HUES64 (cell line): ENCODE measurements around the gene L3HYPDH.
A peak's percentile ranks its signal among the peaks of the same experiment; 100 is the strongest.

Experiments
- H3K27ac ChIP-seq: 2 replicates; pipeline ENCODE4 v1.7.0; 2013; ENCODE audit warnings: low read depth, low read length, inconsistent platforms
- H3K27me3 ChIP-seq: 2 replicates; pipeline ENCODE4 v1.6.1; 2013; ENCODE audit warnings: mild to moderate bottlenecking, low read length; ENCODE audit not compliant: insufficient read depth
- H3K36me3 ChIP-seq: 2 replicates; pipeline ENCODE4 v1.6.1; 2013; ENCODE audit warnings: mild to moderate bottlenecking, low read length; ENCODE audit not compliant: insufficient read depth
- H3K4me1 ChIP-seq: 2 replicates; pipeline ENCODE4 v1.6.1; 2013; ENCODE audit warnings: mild to moderate bottlenecking, low read length, moderate library complexity; ENCODE audit not compliant: insufficient read depth
- H3K4me3 ChIP-seq: 2 replicates; pipeline ENCODE4 v1.5.1; 2013; ENCODE audit warnings: mild to moderate bottlenecking, low read length, moderate library complexity
- H3K9ac ChIP-seq: 2 replicates; pipeline ENCODE4 v1.6.1; 2013; ENCODE audit warnings: mild to moderate bottlenecking, low read depth, low read length
- H3K9me3 ChIP-seq: 2 replicates; pipeline ENCODE4 v1.6.1; 2013; ENCODE audit warnings: low read depth, low read length; ENCODE audit not compliant: insufficient read depth
- WGBS: fragments of 150-250, 120-280 bp; methylation state at CpG from one replicate; pipeline ENCODE4 v1.1.7; 2013; ENCODE audit warnings: missing lambda C conversion rate; 5-methylcytosine and 5-hydroxymethylcytosine counted together

The L3HYPDH gene

DNA sequence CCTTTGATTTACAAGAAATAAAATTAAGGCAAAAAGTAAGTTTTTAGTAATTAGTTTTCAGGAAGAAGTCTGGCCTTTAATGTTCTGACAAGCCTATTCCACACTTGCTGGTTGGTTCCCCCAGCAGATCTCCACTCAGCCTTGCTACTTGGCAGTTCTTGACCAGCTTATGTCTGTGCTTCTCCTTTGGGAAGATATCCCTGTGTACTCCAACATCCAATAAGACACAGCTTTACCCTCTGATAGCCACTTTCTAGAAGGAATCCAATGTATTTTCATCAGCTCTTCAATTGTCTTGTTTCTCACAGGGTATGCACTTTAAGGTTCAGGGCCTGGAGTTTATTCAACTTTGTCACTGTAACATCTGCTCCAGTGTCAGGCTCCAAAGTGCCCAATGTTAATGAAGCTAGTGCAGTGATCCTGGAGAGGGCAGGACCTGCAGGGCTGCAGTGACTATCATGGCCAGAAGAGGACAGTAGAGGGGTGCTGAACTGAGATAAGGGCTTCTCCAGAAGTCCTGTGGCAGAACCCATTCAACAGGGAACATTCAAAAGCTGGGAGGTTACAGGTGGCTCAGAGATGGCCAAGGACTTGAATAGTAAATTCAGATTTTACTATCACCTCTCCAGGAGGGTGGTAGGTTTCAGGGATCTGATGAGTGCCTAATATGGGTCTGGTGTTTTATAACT lies 23.0 kb upstream of the L3HYPDH start:
- Histone ChIP-seq H3K27me3 (no peaks in the 10 kb centered on the region), H3K4me1 (peaks cover 6% of the 10 kb centered on the region; the same call in 1 of the 2 replicates), H3K27ac (no peak overlapping the region), H3K9ac (no peak overlapping the region), H3K36me3 (peaks cover 23% of the 10 kb centered on the region), H3K9me3 (no peaks in the 10 kb centered on the region), H3K4me3 (no peak overlapping the region)

GRCh38 chr14:59503256-59503655 lies 19.0 kb upstream of the L3HYPDH start:
- WGBS: 90% methylated on average over 3 of the region's 4 CpGs
- Histone ChIP-seq H3K4me1 (0 out of 2 replicates have a peak, but pooled peaks cover 3% of the 10 kb centered on the region), H3K36me3 (peaks cover 61% of the 10 kb centered on the region), H3K27me3 (no peaks in the 10 kb centered on the region), H3K27ac (no peak overlapping the region), H3K4me3 (no peak overlapping the region), H3K9ac (no peak overlapping the region), H3K9me3 (no peaks in the 10 kb centered on the region)

- Histone ChIP-seq H3K9me3 (no peaks in the 10 kb centered on the region), H3K36me3 (peaks cover 84% of the 10 kb centered on the region), H3K27me3 (no peaks in the 10 kb centered on the region), H3K4me1 (no peaks in the 10 kb centered on the region), H3K9ac (no peak overlapping the region), H3K27ac (no peak overlapping the region), H3K4me3 (no peak overlapping the region)
- 98% methylated on average over 3 of the region's 3 CpGs for whole genome bisulfite sequencing
Observed at GRCh38 chr14:59500732-59501131, 16.5 kb upstream of the L3HYPDH start.

- H3K9me3 ChIP-seq: 0 out of 2 replicates have a peak, but pooled peaks cover 2% of the 10 kb centered on the region
- no peak overlapping the region for H3K27ac ChIP-seq
- WGBS: 87% methylated on average over 1 of the region's 1 CpG
- H3K27me3 ChIP-seq: no peaks in the 10 kb centered on the region
- no peaks in the 10 kb centered on the region for H3K4me1 ChIP-seq
- H3K9ac ChIP-seq: no peak overlapping the region
- peaks cover 95% of the 10 kb centered on the region for H3K36me3 ChIP-seq
- H3K4me3 ChIP-seq: no peak overlapping the region
Observed at GRCh38 chr14:59492384-59492783, 8.2 kb upstream of the L3HYPDH start.

GRCh38 chr14:59490756-59491155 lies 6.5 kb upstream of the L3HYPDH start:
- Histone ChIP-seq H3K4me3 (no peak overlapping the region), H3K9ac (no peak overlapping the region), H3K27ac (no peak overlapping the region), H3K27me3 (no peaks in the 10 kb centered on the region), H3K4me1 (no peaks in the 10 kb centered on the region), H3K9me3 (0 out of 2 replicates have a peak, but pooled peaks cover 2% of the 10 kb centered on the region), H3K36me3 (peaks cover 83% of the 10 kb centered on the region)
- 92% methylated on average over 3 of the region's 3 CpGs for WGBS

DNA sequence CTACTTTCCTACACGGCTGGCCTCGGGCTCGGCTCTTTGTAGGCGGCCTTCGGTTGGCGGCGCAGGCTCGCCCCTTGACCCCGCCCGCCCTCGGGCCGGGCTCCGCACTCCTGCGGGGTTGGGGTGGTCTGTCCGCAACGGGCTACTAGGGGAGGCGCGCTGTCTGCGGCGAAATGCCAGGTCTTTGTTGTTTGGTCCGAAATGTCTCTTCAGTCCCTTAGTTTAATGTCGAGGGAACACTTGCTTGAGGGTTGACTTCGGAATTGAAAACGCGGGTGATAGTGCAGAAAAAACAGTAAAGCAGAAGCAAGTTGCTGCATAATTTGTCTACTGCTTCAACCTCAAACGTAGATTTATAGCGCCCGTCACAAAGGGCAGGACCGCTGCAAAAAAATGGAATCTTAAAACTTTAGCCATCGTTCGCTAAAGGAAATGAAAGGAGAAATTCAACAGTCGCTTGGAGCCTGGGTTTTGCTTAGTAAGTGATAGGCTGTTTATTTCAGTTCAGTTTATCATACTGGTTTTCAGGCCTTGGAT lies 499 bp upstream of the L3HYPDH start:
- WGBS: under 1% methylated on average over 32 of the region's 32 CpGs
- H3K4me3 ChIP-seq: peak overlapping the region; percentile 95
- H3K27me3 ChIP-seq: no peaks in the 10 kb centered on the region
- H3K9ac ChIP-seq: peak overlapping the region; percentile 92
- H3K27ac ChIP-seq: peak overlapping the region; percentile 81
- H3K9me3 ChIP-seq: no peaks in the 10 kb centered on the region
- peaks cover 13% of the 10 kb centered on the region; the same call in 1 of the 2 replicates for H3K4me1 ChIP-seq
- H3K36me3 ChIP-seq: peaks cover 29% of the 10 kb centered on the region

GRCh38 chr14:59483363-59483762 lies 845 bp downstream of the L3HYPDH start:
- Histone ChIP-seq H3K27me3 (no peaks in the 10 kb centered on the region), H3K9ac (peak overlapping the region; percentile 92), H3K4me3 (peak overlapping the region; percentile 95), H3K9me3 (no peaks in the 10 kb centered on the region), H3K27ac (peak overlapping the region; percentile 81; the same call in 1 of the 2 replicates), H3K36me3 (peaks cover 24% of the 10 kb centered on the region), H3K4me1 (peaks cover 13% of the 10 kb centered on the region; the same call in 1 of the 2 replicates)
- 2% methylated on average over 16 of the region's 16 CpGs for WGBS

GRCh38 chr14:59482541-59483331 lies 1.5 kb downstream of the L3HYPDH start:
- Histone ChIP-seq H3K27ac (no peak overlapping the region), H3K9me3 (no peaks in the 10 kb centered on the region), H3K4me1 (peaks cover 13% of the 10 kb centered on the region; the same call in 1 of the 2 replicates), H3K9ac (peak overlapping the region; percentile 92), H3K27me3 (no peaks in the 10 kb centered on the region), H3K36me3 (peaks cover 24% of the 10 kb centered on the region), H3K4me3 (peak overlapping the region; percentile 95)
- WGBS: 87% methylated on average over 5 of the region's 6 CpGs

DNA sequence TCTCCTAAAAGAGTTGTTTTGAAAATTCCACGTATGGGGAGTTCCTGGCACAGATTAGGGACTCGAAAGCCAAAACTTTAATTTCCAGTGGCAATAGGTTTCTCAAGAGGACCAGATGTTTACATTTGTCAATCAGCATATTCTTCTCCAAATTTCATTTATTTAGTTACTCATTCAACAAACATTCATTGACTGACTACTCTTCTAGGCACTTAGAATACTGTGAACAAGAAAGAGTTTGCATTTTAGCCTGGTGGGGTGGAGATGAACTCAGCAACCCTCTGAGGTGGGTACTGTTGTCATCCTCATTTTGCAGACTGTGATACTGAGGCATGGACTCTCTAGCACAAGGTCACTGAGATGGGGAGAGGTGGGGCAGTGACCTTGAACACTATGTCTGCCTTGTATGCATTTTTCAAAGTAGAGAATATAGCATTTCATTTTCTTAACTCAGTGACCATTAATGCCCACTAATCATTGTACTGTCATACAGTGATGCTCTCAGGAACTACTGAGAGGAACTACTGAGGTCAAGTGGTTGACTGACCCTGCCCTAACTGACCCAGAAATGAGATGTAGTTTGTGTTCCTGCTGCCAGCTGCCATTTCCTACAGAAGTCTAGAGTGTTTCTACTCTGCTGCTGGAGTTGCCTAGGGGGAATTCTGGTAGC lies 2.2 kb downstream of the L3HYPDH start:
- no peaks in the 10 kb centered on the region for H3K27me3 ChIP-seq
- H3K4me3 ChIP-seq: peak overlapping the region; percentile 95
- H3K9me3 ChIP-seq: no peaks in the 10 kb centered on the region
- peaks cover 13% of the 10 kb centered on the region; the same call in 1 of the 2 replicates for H3K4me1 ChIP-seq
- no peak overlapping the region for H3K27ac ChIP-seq
- 97% methylated on average over 2 of the region's 2 CpGs for WGBS
- peaks cover 26% of the 10 kb centered on the region for H3K36me3 ChIP-seq
- no peak overlapping the region; the same call in 1 of the 2 replicates for H3K9ac ChIP-seq

- 100% methylated on average over 2 of the region's 2 CpGs for WGBS
Observed at GRCh38 chr14:59481407-59481806, 2.8 kb downstream of the L3HYPDH start.

More at GRCh38 chr14:59481407-59481806, 2.8 kb downstream of the L3HYPDH start:
- Histone ChIP-seq H3K9me3 (no peaks in the 10 kb centered on the region), H3K27me3 (no peaks in the 10 kb centered on the region), H3K27ac (no peak overlapping the region), H3K4me1 (peaks cover 13% of the 10 kb centered on the region; the same call in 1 of the 2 replicates), H3K9ac (no peak overlapping the region), H3K36me3 (peaks cover 32% of the 10 kb centered on the region), H3K4me3 (no peak overlapping the region)
